Stomach (tissue), 9 donors: ENCODE results near the gene CAPZB. TPM values are rescaled to one million over a fixed set of nuclear protein-coding genes. Genes with fewer than 3 reads are reported as not detected.

Experiments used
- DNase-seq, 2 donors: peaks; one replicate each; pipeline versions ENCODE4 v3.0.0 to v3.0.0-alpha.2; 2013 to 2019
- H3K27ac ChIP-seq, 5 donors: fragments of 200-600 bp in 4 of 5; sonication (generic) in 4 of 5; one replicate each; pipeline ENCODE4 v1.5.1; 2013 to 2019; ENCODE audit warnings: mild to moderate bottlenecking in 1 of 5, moderate library complexity in 1 of 5
- H3K27me3 ChIP-seq, 3 donors: fragments of 200-600 bp; sonication (generic); one replicate each; pipeline ENCODE4 v1.5.1; 2017 to 2019; ENCODE audit warnings: mixed run types in 1 of 3
- H3K36me3 ChIP-seq, 4 donors: fragments of 200-600 bp; sonication (generic); 1 replicate in 3 of 4; 2 replicates in 1 of 4; pipeline ENCODE4 v1.5.1; 2016 to 2019
- H3K4me1 ChIP-seq, 4 donors: fragments of 200-600 bp; sonication (generic); one replicate each; pipeline ENCODE4 v1.5.1; 2016 to 2019
- H3K4me3 ChIP-seq, 4 donors: fragments of 200-600 bp; sonication (generic) in 3 of 4; one replicate each; pipeline ENCODE4 v1.5.1; 2016 to 2019; ENCODE audit warnings: mild to moderate bottlenecking in 1 of 4
- H3K9me3 ChIP-seq, 4 donors: fragments of 200-600 bp; sonication (generic); one replicate each; pipeline ENCODE4 v1.5.1; 2016 to 2019
- EP300 ChIP-seq: sonication (generic); formaldehyde crosslinking; IDR thresholded peaks from one replicate; pipeline ENCODE4 v1.6.1; 2017; ENCODE audit warnings: antibody characterized with exemption
- POLR2A ChIP-seq, 4 donors: fragments of 450-650 bp; IDR thresholded peaks; one replicate each; pipeline ENCODE4 v1.6.1; 2016; ENCODE audit warnings: antibody characterized with exemption in 4 of 4, control low read depth in 2 of 4, mild to moderate bottlenecking in 1 of 4, moderate library complexity in 1 of 4
- POLR2AphosphoS5 ChIP-seq, 3 donors: sonication (generic); formaldehyde crosslinking; IDR thresholded peaks; one replicate each; pipeline ENCODE4 v1.6.1; 2016; ENCODE audit warnings: antibody characterized with exemption in 3 of 3
- WGBS, 5 donors: extraction: QIAGEN DNeasy Blood & Tissue Kit in 3 of 5; methylation state at CpG; one replicate each; pipeline versions ENCODE4 v1.1.5 to v1.1.7; 2013 to 2018; 5-methylcytosine and 5-hydroxymethylcytosine counted together
- intact Hi-C: fragments of 100-400 bp; cut with DNase I; formaldehyde crosslinking; loops from one replicate; pipeline ENCODE4 v1.15.1; 2023; ENCODE audit warnings: low total_unique reads
- polyA plus RNA-seq, 3 donors: library from polyadenylated mRNA; stranded (reverse); fragments of 200-250 nt; gene quantifications; one replicate each; pipeline ENCODE4 v1.2.3, GENCODE V29; 2013
- total RNA-seq, 5 donors: library from RNA; depleted of rRNA; stranded (reverse); fragments of >200 nt; gene quantifications; one replicate each; pipeline versions ENCODE4 v1.1.0 to v1.2.3, GENCODE V29; 2014 to 2016
- TF ChIP-seq, protein P1 (sequence below), 7 experiments: fragments of 450-650 bp in 4 of 7; fragments of 200-600 bp in 3 of 7; sonication (generic) in 3 of 7; IDR thresholded peaks; one replicate each; pipeline ENCODE4 v1.5.1; 2016 to 2019; ENCODE audit warnings: antibody characterized with exemption in 7 of 7, control low read depth in 2 of 7, mild to moderate bottlenecking in 1 of 7
- donor health status: healthy with polysubstance abuse.
- donor health status: Bipolar disorder and iron deficiency.
- donor health status: healthy.

The CAPZB gene
- total and polyA plus RNA-seq, 8 donors, result 84.9 to 345 (median 155) TPM

DNA sequence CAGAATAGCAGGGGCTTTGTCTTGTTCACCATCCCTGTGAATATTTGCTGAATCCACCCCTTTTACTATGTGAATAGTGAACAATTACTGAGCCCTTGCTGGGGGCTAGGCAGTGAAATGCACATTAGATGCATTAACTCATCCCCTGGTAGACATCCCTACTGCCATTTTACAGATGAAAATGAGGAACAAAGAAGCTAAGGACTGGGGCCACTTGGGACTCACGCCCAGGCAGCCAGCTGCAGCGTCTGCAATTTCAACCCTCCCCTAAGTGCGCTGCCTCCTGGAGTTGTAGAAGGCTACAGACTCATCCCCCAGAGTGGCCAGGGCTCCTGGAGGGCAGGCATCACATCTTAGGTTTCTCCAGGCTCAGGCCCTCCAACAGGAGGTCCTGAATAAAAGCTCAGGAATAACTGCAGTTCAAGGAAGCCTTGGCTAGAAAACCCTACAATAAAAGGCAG is 31.6 kb downstream of the CAPZB start:
- peaks cover 0 to 3% (median 1%) of the 10 kb centered on the region in 4 donors for H3K36me3 ChIP-seq
- TF ChIP-seq EP300 (no peak), POLR2AphosphoS5 (IDR thresholded peaks at IDR 0.05) (no peak), POLR2A (IDR thresholded peaks at IDR 0.05) (no peak)
- TF ChIP-seq, protein P1, sequence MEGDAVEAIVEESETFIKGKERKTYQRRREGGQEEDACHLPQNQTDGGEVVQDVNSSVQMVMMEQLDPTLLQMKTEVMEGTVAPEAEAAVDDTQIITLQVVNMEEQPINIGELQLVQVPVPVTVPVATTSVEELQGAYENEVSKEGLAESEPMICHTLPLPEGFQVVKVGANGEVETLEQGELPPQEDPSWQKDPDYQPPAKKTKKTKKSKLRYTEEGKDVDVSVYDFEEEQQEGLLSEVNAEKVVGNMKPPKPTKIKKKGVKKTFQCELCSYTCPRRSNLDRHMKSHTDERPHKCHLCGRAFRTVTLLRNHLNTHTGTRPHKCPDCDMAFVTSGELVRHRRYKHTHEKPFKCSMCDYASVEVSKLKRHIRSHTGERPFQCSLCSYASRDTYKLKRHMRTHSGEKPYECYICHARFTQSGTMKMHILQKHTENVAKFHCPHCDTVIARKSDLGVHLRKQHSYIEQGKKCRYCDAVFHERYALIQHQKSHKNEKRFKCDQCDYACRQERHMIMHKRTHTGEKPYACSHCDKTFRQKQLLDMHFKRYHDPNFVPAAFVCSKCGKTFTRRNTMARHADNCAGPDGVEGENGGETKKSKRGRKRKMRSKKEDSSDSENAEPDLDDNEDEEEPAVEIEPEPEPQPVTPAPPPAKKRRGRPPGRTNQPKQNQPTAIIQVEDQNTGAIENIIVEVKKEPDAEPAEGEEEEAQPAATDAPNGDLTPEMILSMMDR (IDR thresholded peaks at IDR 0.05), result no peak
- peak overlapping the region in 4 of 5 donors; percentile 59 to 90 (median 86) for H3K27ac ChIP-seq
- H3K4me1 ChIP-seq, result peaks cover 96 to 100% (median 98%) of the 10 kb centered on the region in 4 donors
- no peak for DNase-seq
- intact Hi-C loops, result no loop called here
- H3K4me3 ChIP-seq, result no peak overlapping the region
- H3K27me3 ChIP-seq, result no peaks in the 10 kb centered on the region
- no peaks in the 10 kb centered on the region for H3K9me3 ChIP-seq
- WGBS, 5 donors, result 46 to 85% (median 52%) methylated on average over 3 of the region's 3 CpGs

DNA sequence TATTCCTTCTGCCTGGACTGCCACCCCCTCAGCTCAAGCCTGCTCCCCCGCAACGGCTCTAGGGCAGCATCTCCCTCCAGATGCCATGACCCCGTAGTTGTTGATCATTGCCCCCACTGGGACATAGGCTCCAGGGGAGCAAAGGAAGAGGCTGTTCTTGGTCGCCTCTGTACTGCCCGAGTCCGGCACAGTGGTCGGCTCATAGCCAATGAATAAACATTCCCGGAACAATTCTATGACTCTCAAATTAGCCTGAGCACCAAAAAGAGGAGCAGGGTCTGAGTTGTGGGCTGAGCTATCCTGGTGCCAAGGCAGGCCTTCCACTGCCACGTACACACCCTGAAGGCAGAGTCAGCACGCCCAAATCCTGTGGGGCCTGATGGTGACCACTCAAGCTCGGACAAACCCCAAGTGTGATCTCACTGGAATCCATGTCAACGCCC is 33.1 kb downstream of the CAPZB start:
- TF ChIP-seq EP300 (no peak), POLR2AphosphoS5 (IDR thresholded peaks at IDR 0.05) (peak in 1 of 3 donors; percentile 73)
- peak in 1 of 2 donors; percentile 42 for DNase-seq
- no peaks in the 10 kb centered on the region for H3K27me3 ChIP-seq
- no peak overlapping the region for H3K4me3 ChIP-seq
- H3K27ac ChIP-seq, result peak overlapping the region; percentile 2 to 90 (median 84)
- WGBS, 5 donors, result 39 to 71% (median 62%) methylated on average over 12 of the region's 12 CpGs
- peaks cover 98 to 100% (median 99%) of the 10 kb centered on the region in 4 donors for H3K4me1 ChIP-seq
- intact Hi-C loops, result no loop called here
- peaks cover 0 to 9% (median 3%) of the 10 kb centered on the region in 4 donors for H3K36me3 ChIP-seq
- no peaks in the 10 kb centered on the region for H3K9me3 ChIP-seq

DNA sequence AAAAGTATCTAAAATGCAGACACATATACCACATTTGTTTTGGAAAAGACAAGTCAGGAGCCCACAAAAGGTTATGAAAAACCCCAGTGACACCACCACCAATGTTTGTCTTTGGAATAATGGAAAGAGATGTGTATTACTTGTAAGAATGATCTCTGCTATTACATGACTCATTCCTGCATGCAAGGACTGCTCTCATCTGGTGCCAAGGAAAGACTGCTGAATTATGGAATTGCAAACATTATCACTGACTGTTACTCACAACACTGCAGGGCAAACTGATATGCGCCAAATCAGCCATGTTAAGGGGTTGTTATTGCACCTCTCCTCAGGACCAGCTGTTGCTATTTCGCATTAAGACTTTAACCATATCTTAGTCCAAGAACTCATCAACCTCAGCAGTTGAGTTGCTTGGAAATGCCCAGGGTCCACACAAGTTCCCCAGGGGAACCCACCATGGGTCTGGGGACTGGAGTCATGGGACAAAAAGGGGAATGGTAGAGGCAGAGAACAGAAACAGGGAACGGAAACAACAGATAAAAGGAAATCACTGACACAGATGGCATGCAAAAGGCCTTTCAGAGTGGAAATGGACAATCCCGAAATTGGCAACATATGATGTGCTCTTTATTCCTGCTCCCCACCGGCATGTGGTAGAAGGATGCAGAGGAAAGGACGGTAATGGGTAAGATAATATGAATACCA is 34.4 kb downstream of the CAPZB start:
- Histone ChIP-seq H3K27me3 (no peaks in the 10 kb centered on the region), H3K27ac (peak overlapping the region in 4 of 5 donors; percentile 74 to 90 (median 86)), H3K4me3 (no peak overlapping the region), H3K36me3 (peaks cover 0 to 9% (median 3%) of the 10 kb centered on the region in 4 donors), H3K4me1 (peaks cover 93 to 99% (median 94%) of the 10 kb centered on the region in 4 donors), H3K9me3 (no peaks in the 10 kb centered on the region)
- 33 to 56% (median 42%) methylated on average over 6 of the region's 6 CpGs for WGBS, 5 donors
- TF ChIP-seq, protein P1 (IDR thresholded peaks at IDR 0.05), result no peak
- TF ChIP-seq EP300, result no peak
- peak in 2 of 3 donors; percentile 76 to 94 for TF ChIP-seq POLR2AphosphoS5 (IDR thresholded peaks at IDR 0.05)
- no peak for TF ChIP-seq POLR2A (IDR thresholded peaks at IDR 0.05)
- DNase-seq, result peak in 1 of 2 donors; percentile 85
- intact Hi-C loops, result no loop called here

DNA sequence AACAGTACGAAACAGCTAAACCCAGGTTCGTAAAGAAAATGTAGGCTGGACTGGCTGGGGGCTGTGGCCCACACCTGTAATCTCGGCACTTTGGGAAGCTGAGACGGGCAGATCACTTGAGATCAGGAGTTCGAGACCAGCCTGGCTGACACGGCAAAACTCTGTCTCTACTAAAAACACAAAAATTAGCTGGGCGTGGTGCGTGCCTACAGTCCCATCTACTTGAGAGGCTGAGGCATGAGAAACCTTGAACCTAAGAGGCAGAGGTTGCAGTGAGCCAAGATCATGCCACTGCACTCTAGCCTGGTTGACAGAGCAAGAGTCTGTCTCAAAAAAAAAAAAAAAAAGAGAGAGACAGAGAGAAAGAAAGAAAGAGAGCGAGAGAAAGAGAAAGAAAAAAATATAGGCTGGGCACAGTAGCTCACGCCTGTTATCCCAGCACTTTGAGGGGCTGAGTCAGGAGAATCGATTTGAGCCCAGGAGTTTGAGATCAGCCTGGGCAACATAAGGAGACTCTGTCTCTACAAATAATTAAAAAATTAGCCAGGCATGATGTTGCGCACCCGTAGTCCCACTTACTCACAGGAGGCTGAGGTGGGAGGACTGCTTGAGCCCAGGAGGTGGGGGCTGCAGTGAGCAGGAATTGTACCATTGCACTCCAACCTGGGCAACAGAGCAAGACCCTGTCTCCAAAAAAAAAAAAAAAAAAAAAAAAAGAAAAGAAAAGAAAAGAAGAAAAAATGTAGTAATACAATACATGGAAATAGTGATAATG is 35.7 kb downstream of the CAPZB start:
- H3K36me3 ChIP-seq, result peaks cover 0 to 9% (median 3%) of the 10 kb centered on the region in 4 donors
- peaks cover 88 to 99% (median 93%) of the 10 kb centered on the region in 4 donors for H3K4me1 ChIP-seq
- H3K27ac ChIP-seq, result peak overlapping the region; percentile 40 to 90 (median 84)
- WGBS, 5 donors, result 80 to 93% (median 86%) methylated on average over 13 of the region's 13 CpGs
- no peaks in the 10 kb centered on the region for H3K27me3 ChIP-seq
- no peak for DNase-seq
- no peak for TF ChIP-seq EP300
- no peak for TF ChIP-seq POLR2A (IDR thresholded peaks at IDR 0.05)
- TF ChIP-seq, protein P1 (IDR thresholded peaks at IDR 0.05), result no peak
- no peak for TF ChIP-seq POLR2AphosphoS5 (IDR thresholded peaks at IDR 0.05)
- H3K9me3 ChIP-seq, result no peaks in the 10 kb centered on the region
- intact Hi-C loops, result no loop called here
- H3K4me3 ChIP-seq, result no peak overlapping the region
